ENCODE measurements around the gene IQCF5. TPM values are rescaled to one million over a fixed set of nuclear protein-coding genes. Genes with fewer than 3 reads are reported as not detected.

Gene IQCF5
- total and polyA plus RNA-seq, 2 of the 4 experiments (the other 2 are of a cell fraction), result not detected

- no peaks in the 10 kb centered on the region for H3K9me3 ChIP-seq (ENCODE audit: control insufficient read depth, insufficient read depth, low read length)
- no peak overlapping the region for H2AK5ac ChIP-seq (ENCODE audit: low read depth, low read length)
- H3K4me2 ChIP-seq (ENCODE audit: low read depth, low read length), result no peak overlapping the region
- DNase-seq (no peak), ATAC-seq (ENCODE audit: low read depth) (no peak)
- H3K9ac ChIP-seq (ENCODE audit: low read depth, low read length), result no peak overlapping the region
- H3K27me3 ChIP-seq (ENCODE audit: control insufficient read depth, insufficient read depth, low read length), result peaks cover 1% of the 10 kb centered on the region; the same call in 1 of the 2 replicates
- H3K9me1 ChIP-seq (ENCODE audit: insufficient read depth, low read length), result no peaks in the 10 kb centered on the region
- no peak overlapping the region for H4K91ac ChIP-seq (ENCODE audit: insufficient read depth, low read depth, low read length)
- TF ChIP-seq RCOR1 (IDR thresholded peaks at IDR 0.05; ENCODE audit: insufficient replicate concordance, low read length) (no peak), CEBPB (IDR thresholded peaks at IDR 0.05; ENCODE audit: low read depth, low read length) (no peak), MXI1 (IDR thresholded peaks at IDR 0.05; ENCODE audit: borderline replicate concordance, low read depth, low read length) (no peak), BHLHE40 (IDR thresholded peaks at IDR 0.05; ENCODE audit: low read depth, low read length) (no peak), POLR2A (IDR thresholded peaks at IDR 0.05; ENCODE audit: low read depth, low read length) (no peak), CHD1 (IDR thresholded peaks at IDR 0.05; ENCODE audit: low read depth, low read length) (no peak), MAZ (IDR thresholded peaks at IDR 0.05; ENCODE audit: borderline replicate concordance, low read depth, low read length) (no peak), ELK1 (IDR thresholded peaks at IDR 0.05; ENCODE audit: borderline replicate concordance, low read depth, low read length) (no peak), MAFK (IDR thresholded peaks at IDR 0.05; ENCODE audit: low read depth, low read length) (no peak), FOS (IDR thresholded peaks at IDR 0.05; ENCODE audit: low read depth, low read length) (no peak), SMC3 (IDR thresholded peaks at IDR 0.05; ENCODE audit: low read depth, low read length) (no peak), RAD21 (IDR thresholded peaks at IDR 0.05; ENCODE audit: low read length) (no peak), CTCF (conservative IDR thresholded peaks at IDR 0.05; ENCODE audit: low read depth, low read length) (no peak), RFX5 (IDR thresholded peaks at IDR 0.05; ENCODE audit: low read depth, low read length) (no peak), USF2 (IDR thresholded peaks at IDR 0.05; ENCODE audit: low read depth, low read length) (no peak), NFE2L2 (IDR thresholded peaks at IDR 0.05; ENCODE audit: low read depth, low read length) (no peak)
- H3K36me3 ChIP-seq (ENCODE audit: control insufficient read depth, insufficient read depth, low read length), result no peaks in the 10 kb centered on the region
- no peak overlapping the region for H3K27ac ChIP-seq (ENCODE audit: insufficient read depth, low read length)
- dilution Hi-C loops (cut with HindIII; ENCODE audit: low sequenced_read_pairs, unreplicated experiment) (no loop called here), in situ Hi-C loops (cut with MboI; ENCODE audit: low sequenced_read_pairs) (no loop called here), intact Hi-C loops (cut with micrococcal nuclease) (no loop called here)
- no peaks in the 10 kb centered on the region for H4K20me1 ChIP-seq (ENCODE audit: insufficient read depth, low read length)
- no TSS peak for BruUV-seq (replicated peaks)
- no peak overlapping the region for H2AK9ac ChIP-seq (replicated peaks; ENCODE audit: low read depth, low read length, poor library complexity)
- no peak overlapping the region for H3K23ac ChIP-seq (ENCODE audit: low read depth, low read length)
- H3K79me1 ChIP-seq (ENCODE audit: low read depth in 1 of 2, low read length in 2 of 2), result no peaks in the 10 kb centered on the region
- H4K8ac ChIP-seq (ENCODE audit: low read depth in 2 of 2, low read length in 2 of 2), result no peak overlapping the region
- no peak overlapping the region for H2BK15ac ChIP-seq (ENCODE audit: low read depth, low read length)
- no peaks in the 10 kb centered on the region for H3K4me1 ChIP-seq (ENCODE audit: control insufficient read depth, insufficient read depth, low read length)
- no peak overlapping the region for H3K14ac ChIP-seq (replicated peaks; ENCODE audit: low read depth, low read length)
- no peak overlapping the region for H2BK5ac ChIP-seq (ENCODE audit: low read depth, low read length, poor library complexity, severe bottlenecking)
- H3K4ac ChIP-seq (ENCODE audit: low read depth, low read length), result no peak overlapping the region
- H3K56ac ChIP-seq (ENCODE audit: extremely low read depth, insufficient read depth, low read length), result no peak overlapping the region
- H2BK20ac ChIP-seq (ENCODE audit: low read depth, low read length), result no peak overlapping the region
- no peak overlapping the region for H2BK120ac ChIP-seq (ENCODE audit: low read depth, low read length)
- WGBS, 2 experiments (ENCODE audit: extremely low coverage in 2 of 2, insufficient read length in 1 of 2), result 81% methylated on average over 4 of the region's 10 CpGs; no CpG with 5 or more reads in 1 of the 2 experiments
- POLR2A ChIA-PET (ENCODE audit: unreplicated experiment), result no interaction called here
- no peak overlapping the region for H4K5ac ChIP-seq (ENCODE audit: low read depth, low read length)
- no peak overlapping the region for H3K18ac ChIP-seq (ENCODE audit: low read depth, low read length)
- CTCF ChIA-PET, result no interaction called here
- no peak overlapping the region for H2AFZ ChIP-seq (replicated peaks; ENCODE audit: low read length, poor library complexity)
- no peak overlapping the region for H3K4me3 ChIP-seq (ENCODE audit: insufficient read depth, low read depth, low read length)
These were observed 1.5 kb downstream of the IQCF5 start for GRCh38 chr3:51873876-51874275.
